DMS153 (cell line): Measurements from ENCODE around the gene SH3RF2.
"Not testable (repeated sequence)": the region's sequence is repeated elsewhere in the genome, so short reads cannot be mapped to it uniquely, and the experiment has no call there.

Experiments
- DNase-seq: peaks from one replicate; lab custom pipeline; 2025; lab: John Stamatoyannopoulos, UW

The SH3RF2 gene, protein sequence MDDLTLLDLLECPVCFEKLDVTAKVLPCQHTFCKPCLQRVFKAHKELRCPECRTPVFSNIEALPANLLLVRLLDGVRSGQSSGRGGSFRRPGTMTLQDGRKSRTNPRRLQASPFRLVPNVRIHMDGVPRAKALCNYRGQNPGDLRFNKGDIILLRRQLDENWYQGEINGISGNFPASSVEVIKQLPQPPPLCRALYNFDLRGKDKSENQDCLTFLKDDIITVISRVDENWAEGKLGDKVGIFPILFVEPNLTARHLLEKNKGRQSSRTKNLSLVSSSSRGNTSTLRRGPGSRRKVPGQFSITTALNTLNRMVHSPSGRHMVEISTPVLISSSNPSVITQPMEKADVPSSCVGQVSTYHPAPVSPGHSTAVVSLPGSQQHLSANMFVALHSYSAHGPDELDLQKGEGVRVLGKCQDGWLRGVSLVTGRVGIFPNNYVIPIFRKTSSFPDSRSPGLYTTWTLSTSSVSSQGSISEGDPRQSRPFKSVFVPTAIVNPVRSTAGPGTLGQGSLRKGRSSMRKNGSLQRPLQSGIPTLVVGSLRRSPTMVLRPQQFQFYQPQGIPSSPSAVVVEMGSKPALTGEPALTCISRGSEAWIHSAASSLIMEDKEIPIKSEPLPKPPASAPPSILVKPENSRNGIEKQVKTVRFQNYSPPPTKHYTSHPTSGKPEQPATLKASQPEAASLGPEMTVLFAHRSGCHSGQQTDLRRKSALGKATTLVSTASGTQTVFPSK

DNA sequence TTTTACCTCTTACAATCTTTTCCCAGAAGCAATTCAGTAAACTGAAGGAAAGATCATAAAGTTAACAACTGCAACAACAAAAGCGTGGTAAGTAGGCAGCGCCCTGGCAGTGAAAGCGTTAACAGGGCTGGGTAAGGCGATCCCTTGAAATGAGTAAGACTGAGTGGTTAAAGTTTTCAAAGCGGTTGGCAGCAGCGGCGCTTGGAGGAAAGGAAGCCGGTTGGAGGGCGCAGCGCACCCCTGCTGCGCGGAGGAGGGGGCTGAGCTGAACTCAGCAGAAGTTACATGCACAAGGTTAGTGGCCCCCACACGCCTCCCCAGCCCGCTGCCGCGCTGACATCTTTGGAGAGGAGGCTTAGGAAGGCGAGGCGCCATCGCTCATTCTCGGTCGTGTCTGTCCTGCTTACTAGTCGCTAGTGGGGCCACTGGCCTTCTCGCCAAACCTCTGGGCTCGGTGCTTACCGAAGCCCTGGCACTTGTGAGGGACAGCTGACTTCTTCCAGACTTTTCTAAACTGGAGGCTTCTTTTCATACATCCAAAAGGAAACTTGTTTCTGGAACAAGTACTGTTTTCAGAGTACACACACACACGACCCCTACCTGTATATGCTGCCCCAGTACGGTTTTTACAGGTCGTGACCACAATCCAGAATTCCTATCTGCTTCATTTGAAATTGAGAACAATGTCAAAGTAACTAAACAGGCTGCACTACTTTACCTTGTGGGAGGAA lies at the start of gene SH3RF2:
Gene SH3RF2 (plus strand): TSS at position 178 of the 731 bp plus-strand sequence. CDS start 1,351 bp downstream, outside the sequence.
- DNase-seq, result no peak

DNA sequence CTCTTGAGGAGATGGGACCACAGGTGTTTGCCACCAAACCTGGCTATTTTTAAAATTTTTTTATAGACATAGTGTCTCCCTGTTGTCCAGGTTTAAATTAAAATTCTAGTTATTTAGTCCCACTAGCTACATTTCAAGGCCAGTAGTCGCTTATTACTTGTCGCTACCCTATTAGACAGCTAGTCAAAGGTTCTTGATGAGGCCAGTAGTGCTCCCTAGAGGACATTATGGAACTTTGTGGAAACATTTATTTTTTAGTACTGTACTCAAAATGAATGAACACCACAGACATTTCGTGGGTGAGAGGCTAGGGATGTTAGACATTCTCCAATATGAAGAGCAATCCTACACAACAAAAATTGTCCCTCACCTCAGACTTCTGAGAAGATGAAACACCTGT lies 49.2 kb upstream of the SH3RF2 start:
- no peak for DNase-seq

DNA sequence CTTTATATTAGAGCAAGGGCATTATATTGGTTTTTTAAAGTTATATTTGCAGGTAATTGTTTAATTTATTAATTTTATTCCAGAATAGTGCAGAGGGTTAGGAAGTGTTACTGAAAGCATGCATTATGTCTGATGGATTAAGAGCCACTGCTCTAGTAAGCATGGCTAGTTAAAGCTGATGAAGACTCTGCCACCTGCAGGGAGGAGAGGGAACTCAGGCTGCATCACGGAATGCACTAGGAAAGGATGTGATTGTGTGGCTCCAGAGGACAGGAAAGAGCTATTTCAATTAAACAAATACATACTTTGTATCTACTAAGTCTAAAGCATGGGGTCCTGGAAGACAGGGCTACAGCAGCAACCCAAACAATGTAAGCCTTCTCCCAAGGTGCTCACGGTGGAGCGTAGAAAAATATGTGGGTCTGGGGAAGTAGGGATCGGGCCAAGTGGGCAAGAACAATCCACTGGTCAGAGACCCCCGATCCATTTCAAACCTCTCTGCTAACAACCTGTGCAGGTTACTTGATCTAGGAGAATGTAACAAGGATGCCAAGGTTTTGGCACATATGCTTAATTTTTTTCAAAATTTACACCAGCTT lies 48.3 kb upstream of the SH3RF2 start:
- DNase-seq, result no peak

- no peak for DNase-seq
These were observed 46.8 kb upstream of the SH3RF2 start for GRCh38 chr5:145889611-145890010.

DNA sequence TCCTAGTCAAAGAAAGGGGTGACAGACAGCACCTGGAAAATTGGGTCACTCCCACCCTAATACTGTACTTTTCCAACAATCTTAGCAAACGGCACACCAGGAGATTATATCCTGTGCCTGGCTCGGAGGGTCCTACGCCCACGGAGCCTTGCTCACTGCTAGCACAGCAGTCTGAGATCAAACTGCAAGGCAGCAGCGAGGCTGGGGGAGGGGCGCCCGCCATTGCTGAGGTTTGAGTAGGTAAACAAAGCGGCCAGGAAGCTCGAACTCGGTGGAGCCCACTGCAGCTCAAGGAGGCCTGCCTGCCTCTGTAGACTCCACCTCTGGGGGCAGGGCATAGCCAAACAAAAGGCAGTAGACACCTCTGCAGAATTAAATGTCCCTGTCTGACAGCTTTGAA lies 45.0 kb upstream of the SH3RF2 start:
- DNase-seq, result not testable (repeated sequence)

DNA sequence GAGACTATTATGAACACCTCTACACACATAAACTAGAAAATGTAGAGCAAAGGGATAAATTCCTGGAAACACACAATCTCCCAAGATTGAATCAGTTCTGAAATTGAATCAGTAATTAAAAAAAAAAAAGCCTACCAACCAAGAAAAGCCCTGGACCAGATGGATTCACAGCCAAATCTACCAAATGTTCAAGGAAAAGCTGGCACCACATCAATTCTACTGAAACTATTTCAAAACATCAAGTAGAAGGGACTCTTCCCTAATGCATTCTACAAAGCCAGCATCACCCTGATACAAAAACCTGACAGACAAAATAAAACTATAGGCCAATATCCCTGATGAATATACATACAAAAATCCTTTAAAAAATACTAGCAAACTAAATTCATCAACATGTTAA lies 38.2 kb upstream of the SH3RF2 start:
- DNase-seq, result no peak

DNA sequence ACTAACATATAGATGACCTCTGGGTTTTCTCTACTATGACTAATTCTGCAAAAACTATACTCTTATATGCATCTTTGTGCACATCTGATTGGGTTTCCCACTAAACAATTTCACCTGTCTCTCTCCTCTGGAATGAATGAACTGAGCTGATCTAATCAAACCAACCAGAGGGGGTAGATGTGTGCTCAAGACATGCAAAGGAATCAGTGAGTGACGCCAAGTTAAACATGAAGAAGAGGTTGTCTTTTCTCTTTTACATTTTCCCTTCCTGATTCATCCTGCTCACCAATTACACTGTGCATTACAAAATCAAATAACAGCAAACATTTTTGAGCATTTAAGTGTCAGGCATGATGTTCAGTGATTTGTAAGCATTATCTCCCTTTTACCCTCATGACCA lies 34.0 kb upstream of the SH3RF2 start:
- DNase-seq, result no peak

DNA sequence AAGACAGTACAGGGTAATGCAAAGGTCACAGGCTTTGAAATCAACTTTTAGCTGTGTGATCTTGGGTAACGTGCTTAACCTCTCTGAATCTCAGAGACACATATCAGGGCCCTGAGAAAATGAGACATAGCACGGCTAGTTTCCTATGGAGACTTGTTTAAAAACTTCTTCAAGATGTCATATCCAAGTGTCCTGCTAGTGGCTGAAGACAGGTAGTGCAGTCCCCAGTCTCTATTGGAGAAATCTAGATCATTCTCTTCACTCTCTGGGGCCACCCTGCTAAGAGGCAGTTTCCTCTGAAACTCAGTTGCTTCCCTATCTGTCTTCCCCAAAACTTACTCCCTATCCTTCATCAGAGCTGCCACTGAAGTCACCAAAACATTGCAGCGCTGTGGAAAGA lies 33.3 kb upstream of the SH3RF2 start:
- no peak for DNase-seq

DNA sequence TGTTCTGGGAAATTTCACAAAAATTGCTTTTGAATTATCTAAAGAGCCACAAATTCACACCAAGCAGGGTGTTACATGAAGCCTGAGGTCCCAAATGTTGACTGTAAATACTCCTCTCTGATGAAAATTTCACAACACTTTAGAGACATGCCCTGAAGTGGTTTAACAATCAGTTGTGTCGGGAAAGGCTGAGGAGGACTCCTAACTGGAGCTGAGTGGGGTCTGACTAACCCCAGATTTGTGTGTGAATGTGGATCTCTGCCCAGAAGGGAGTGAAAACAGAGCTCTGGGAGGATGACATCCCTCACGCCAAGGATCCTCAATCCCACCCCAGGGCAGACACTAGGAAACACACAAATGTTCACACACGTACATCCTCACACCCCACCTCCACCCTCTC lies 32.5 kb upstream of the SH3RF2 start:
- no peak for DNase-seq

GRCh38 chr5:145904743-145905142 lies 31.6 kb upstream of the SH3RF2 start:
- DNase-seq, result no peak

- DNase-seq, result no peak
These were observed 30.0 kb upstream of the SH3RF2 start for GRCh38 chr5:145906401-145906800.

GRCh38 chr5:145908206-145908960 lies 28.0 kb upstream of the SH3RF2 start:
- no peak for DNase-seq

DNA sequence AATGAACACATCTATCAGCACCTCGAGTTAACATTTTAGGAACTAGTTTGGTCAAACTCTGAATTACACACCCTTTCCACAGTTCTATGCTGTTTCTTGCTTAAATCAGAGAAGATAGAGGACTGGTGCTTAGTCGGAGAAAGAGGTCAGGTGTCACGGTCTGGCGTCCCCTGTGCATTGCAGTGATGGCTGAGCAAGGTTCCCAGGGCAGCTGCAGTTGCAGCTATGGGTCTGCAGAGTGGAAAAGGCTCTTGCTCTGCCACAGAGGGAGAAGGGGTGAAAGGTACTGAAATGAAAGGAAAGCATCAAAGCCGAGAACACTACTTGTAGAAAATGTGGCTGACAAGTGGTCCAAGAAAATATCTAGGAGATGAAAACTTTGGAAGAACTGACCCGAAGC lies 25.2 kb upstream of the SH3RF2 start:
- DNase-seq, result no peak

GRCh38 chr5:145912019-145912418 lies 24.4 kb upstream of the SH3RF2 start:
- DNase-seq, result no peak

GRCh38 chr5:145912594-145912993 lies 23.8 kb upstream of the SH3RF2 start:
- DNase-seq, result no peak

GRCh38 chr5:145913701-145914100 lies 22.7 kb upstream of the SH3RF2 start:
- no peak for DNase-seq

DNA sequence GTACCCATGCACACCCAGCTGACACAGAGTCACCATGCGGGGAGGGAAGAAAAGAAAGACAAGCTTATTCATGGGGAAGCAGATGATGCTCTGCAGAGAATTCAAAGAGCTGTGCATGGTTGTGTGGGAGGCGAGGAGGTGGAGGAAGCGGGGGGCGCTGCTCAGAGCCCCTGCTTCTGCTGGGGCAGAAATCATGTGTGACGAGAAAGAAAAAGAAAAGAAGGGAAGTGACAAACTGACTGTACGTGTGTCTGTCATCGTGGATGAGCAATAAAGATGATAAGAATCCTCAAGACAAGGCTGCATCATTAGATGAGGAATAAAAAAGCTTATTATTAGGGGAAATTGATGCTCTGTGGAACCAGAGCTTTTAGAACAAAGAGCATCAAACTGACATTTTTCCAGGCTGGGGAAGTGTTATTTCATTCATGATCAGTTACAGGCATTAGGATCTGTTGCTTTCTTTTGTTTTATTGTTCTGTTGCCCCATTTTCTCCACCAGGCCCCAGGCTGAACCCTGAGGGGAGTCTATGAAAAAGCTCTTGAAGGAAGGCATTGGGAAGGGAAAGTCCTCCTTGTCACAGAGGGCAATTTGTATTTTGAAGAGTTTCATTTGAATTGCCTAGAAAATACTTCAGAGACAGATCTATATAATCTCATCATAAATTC lies 20.3 kb upstream of the SH3RF2 start:
- no peak for DNase-seq

DNA sequence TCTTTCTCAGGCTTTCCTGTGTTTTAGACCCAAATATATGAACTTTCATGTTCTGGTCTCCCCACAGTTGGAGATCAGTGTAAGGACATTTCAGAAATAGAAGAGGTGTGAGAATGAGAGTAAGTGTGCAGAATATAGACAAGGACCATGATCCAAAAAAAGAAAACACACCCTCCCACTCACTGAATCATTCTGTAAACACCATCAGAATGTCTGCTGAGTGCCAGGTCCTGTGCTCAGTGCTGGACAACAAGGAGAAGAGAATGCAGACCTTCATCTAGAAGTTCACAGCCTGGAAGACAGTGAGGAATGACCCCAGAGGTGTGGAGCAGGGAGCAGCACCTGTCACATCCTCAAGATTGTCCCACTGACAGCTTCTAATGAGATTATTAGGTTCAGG lies 19.1 kb upstream of the SH3RF2 start:
- DNase-seq, result no peak

DNA sequence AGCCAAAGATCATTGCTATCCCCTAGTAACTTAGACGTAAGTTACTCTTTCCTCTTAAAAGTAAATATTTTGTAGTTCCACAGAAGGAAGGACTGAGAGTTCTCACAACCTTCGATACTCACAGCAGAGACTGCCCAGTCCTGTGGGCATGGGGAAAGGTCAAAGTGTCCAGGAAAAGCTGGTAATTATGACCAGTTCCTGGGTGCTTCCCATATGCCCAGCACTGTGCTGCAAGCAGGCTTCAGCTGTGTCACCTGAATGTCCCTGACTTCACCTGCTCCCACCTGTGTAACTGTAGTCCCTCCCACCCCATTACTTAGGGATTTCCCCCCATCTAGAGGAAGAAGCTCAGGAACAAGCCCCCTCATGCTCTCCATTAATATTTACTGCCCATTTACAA lies 18.0 kb upstream of the SH3RF2 start:
- no peak for DNase-seq

- no peak for DNase-seq
These were observed 17.0 kb upstream of the SH3RF2 start for GRCh38 chr5:145919413-145919812.
